CD4-positive, alpha-beta T cell treated with Interleukin-6 for 4 hours (primary cell): ENCODE measurements around the gene RGS3.

ENCODE experiments used
- DNase-seq: peaks from one replicate; pipeline ENCODE4 v3.0.0-alpha.2; 2020; ENCODE audit warnings: mixed read lengths

RGS3 gene

GRCh38 chr9:113590991-113591898 lies 127.7 kb downstream of the RGS3 start:
- peak; percentile 60 for DNase-seq

- DNase-seq, result no peak
These were observed 128.5 kb downstream of the RGS3 start for GRCh38 chr9:113591899-113592625.

- DNase-seq, result no peak
These were observed 129.5 kb downstream of the RGS3 start for GRCh38 chr9:113592876-113593575.

GRCh38 chr9:113593682-113594281 lies 130.3 kb downstream of the RGS3 start:
- no peak for DNase-seq

- no peak for DNase-seq
These were observed 131.2 kb downstream of the RGS3 start for GRCh38 chr9:113594484-113595299.

GRCh38 chr9:113596616-113597320 lies 133.2 kb downstream of the RGS3 start:
- no peak for DNase-seq

- no peak for DNase-seq
These were observed 134.1 kb downstream of the RGS3 start for GRCh38 chr9:113597390-113598241.

- no peak for DNase-seq
These were observed 134.9 kb downstream of the RGS3 start for GRCh38 chr9:113598451-113598850.

- no peak for DNase-seq
These were observed 135.4 kb downstream of the RGS3 start for GRCh38 chr9:113598883-113599282.

GRCh38 chr9:113599646-113600022 lies 136.1 kb downstream of the RGS3 start:
- no peak for DNase-seq

- DNase-seq, result no peak
These were observed 136.7 kb downstream of the RGS3 start for GRCh38 chr9:113600023-113600823.

- DNase-seq, result no peak
These were observed 137.5 kb downstream of the RGS3 start for GRCh38 chr9:113600871-113601614.

GRCh38 chr9:113601656-113602055 lies 138.1 kb downstream of the RGS3 start:
- DNase-seq, result no peak

GRCh38 chr9:113602126-113603047 lies 138.9 kb downstream of the RGS3 start:
- peak; percentile 16 for DNase-seq

GRCh38 chr9:113603048-113603375 lies 139.5 kb downstream of the RGS3 start:
- DNase-seq, result no peak

GRCh38 chr9:113603773-113604172 lies 140.2 kb downstream of the RGS3 start:
- DNase-seq, result no peak

GRCh38 chr9:113604393-113604792 lies 140.9 kb downstream of the RGS3 start:
- no peak for DNase-seq

GRCh38 chr9:113606510-113606909 lies 143.0 kb downstream of the RGS3 start:
- DNase-seq, result no peak
